Adrenal gland (tissue), 19 donors: ENCODE measurements around the gene TNFRSF19. TPM values are rescaled to one million over a fixed set of nuclear protein-coding genes. Genes with fewer than 3 reads are reported as not detected.
"Not testable (repeated sequence)": the region's sequence is repeated elsewhere in the genome, so short reads cannot be mapped to it uniquely, and the experiment has no call there.

ENCODE experiments used
- DNase-seq, 7 donors: peaks; one replicate each; pipeline ENCODE4 v3.0.0-alpha.2; 2019 to 2020
- H3K27ac ChIP-seq, 5 donors: fragments of 200-600 bp; sonication (generic) in 4 of 5; 1 replicate in 3 of 5; 2 replicates in 2 of 5; pipeline versions ENCODE4 v1.5.1 to v1.8.0; 2016 to 2020; ENCODE audit warnings: mild to moderate bottlenecking in 1 of 5
- H3K27me3 ChIP-seq: fragments of 200-600 bp; 2 replicates; pipeline ENCODE4 v1.8.0; 2021
- H3K36me3 ChIP-seq, 2 donors: fragments of 200-600 bp; replicated peaks in 1 of 2; 1 replicate in 1 of 2; 2 replicates in 1 of 2; pipeline versions ENCODE4 v1.5.1 to v1.8.0; 2018 to 2022
- H3K4me1 ChIP-seq, 2 donors: fragments of 200-600 bp; replicated peaks in 1 of 2; 1 replicate in 1 of 2; 2 replicates in 1 of 2; pipeline versions ENCODE4 v1.5.1 to v1.8.0; 2018 to 2021
- H3K4me3 ChIP-seq, 4 donors: fragments of 200-600 bp; sonication (generic) in 3 of 4; one replicate each; pipeline ENCODE4 v1.5.1; 2016 to 2018
- H3K9me3 ChIP-seq, 3 donors: fragments of 200-600 bp; sonication (generic) in 1 of 3; replicated peaks in 1 of 3; 1 replicate in 2 of 3; 2 replicates in 1 of 3; pipeline versions ENCODE4 v1.5.1 to v1.8.0; 2016 to 2021
- CTCF ChIP-seq, 6 experiments: fragments of 450-650 bp in 4 of 6; fragments of 200-600 bp in 2 of 6; sonication (generic) in 1 of 6; IDR thresholded peaks; 1 replicate in 5 of 6; 2 replicates in 1 of 6; pipeline versions ENCODE4 v1.5.1 to v1.8.0; 2016 to 2021; ENCODE audit warnings: antibody characterized with exemption in 6 of 6, mild to moderate bottlenecking in 2 of 6, moderate library complexity in 1 of 6
- POLR2A ChIP-seq, 2 donors: fragments of 450-650 bp; IDR thresholded peaks; one replicate each; pipeline ENCODE4 v1.6.1; 2017; ENCODE audit warnings: antibody characterized with exemption in 2 of 2, mild to moderate bottlenecking in 2 of 2, moderate library complexity in 1 of 2
- WGBS, 4 donors: extraction: QIAGEN DNeasy Blood & Tissue Kit in 2 of 4; methylation state at CpG; one replicate each; pipeline versions ENCODE4 v1.1.5 to v1.1.7; 2013 to 2017; 5-methylcytosine and 5-hydroxymethylcytosine counted together
- intact Hi-C, 2 donors: fragments of 100-400 bp; cut with DNase I; formaldehyde crosslinking; loops; one replicate each; pipeline versions ENCODE4 v1.14.1 to v1.15.0; 2022 to 2023
- long read RNA-seq, 10 donors: library from polyadenylated mRNA in 3 of 10; unstranded in 2 of 10; stranded (forward) in 1 of 10; transcript quantifications; one replicate each; pipeline ENCODE4 v2.0.0 and lab custom pipeline, GENCODE V29; 2021 to 2026
- polyA plus RNA-seq, 3 donors: library from polyadenylated mRNA; stranded (reverse); fragments of 200-250 nt in 2 of 3; fragments of 350-450 nt in 1 of 3; fragmentation: Illumina TruSeq in 1 of 3; extraction: RNeasy Lipid Tissue Mini Kit (QIAGEN cat#74804) in 1 of 3; gene quantifications; one replicate each; pipeline ENCODE4 v1.2.3, GENCODE V29; 2013 to 2014
- total RNA-seq, 9 donors: library from RNA; depleted of rRNA in 4 of 9; stranded (reverse); fragments of >200 nt in 4 of 9; fragments of 120-200 nt in 1 of 9; fragmentation: NEBNext Ultra II Directional in 1 of 9; extraction: Animal tissue kit (Norgen Biotek cat#: 25700) in 1 of 9; gene quantifications; one replicate each; pipeline versions ENCODE4 v1.1.0 to v1.2.4, GENCODE V29; 2013 to 2023
- donor health status: healthy with polysubstance abuse.
- donor health status: Bipolar disorder and iron deficiency.
- donor health status: DM: yes; HTN: yes; CAD: no.
- donor health status: DM: no; HTN: no; CAD: no.
- donor health status: DM: no; HTN: no; CAD: no.
- donor health status: DM: yes; HTN: yes; CAD: no.

The TNFRSF19 gene
- total RNA-seq (1 to 10 TPM in 8 of 9 donors, under 1 TPM in 1; 0.88 to 6.7 (median 3.4) TPM), polyA plus RNA-seq (1 to 10 TPM; 1.2 to 3.8 (median 2.0) TPM)
- long read RNA-seq, donor 1, result 0 reads
- long read RNA-seq, donor 2, result 0 reads
- long read RNA-seq, donor 3, result 0 reads
- long read RNA-seq, donor 4, full-length matches to known transcripts, result 1 of 1 reads
- long read RNA-seq, donor 4, partial matches to known transcripts, result 0 of 1 reads
- long read RNA-seq, donor 4, other reads (novel, unspliced or antisense), result 0 of 1 reads
- long read RNA-seq, donor 5, full-length matches to known transcripts, result 8 of 9 reads
- long read RNA-seq, donor 5, partial matches to known transcripts, result 0 of 9 reads
- long read RNA-seq, donor 5, other reads (novel, unspliced or antisense), result 1 of 9 reads
- long read RNA-seq, donor 6, result 0 reads
- long read RNA-seq, donor 7, result 0 reads
- long read RNA-seq, donor 8, partial matches to known transcripts, result 0 of 1 reads
- long read RNA-seq, donor 8, other reads (novel, unspliced or antisense), result 0 of 1 reads
- long read RNA-seq, donor 9, result 0 reads
- long read RNA-seq, donor 10, result 0 reads

GRCh38 chr13:23570099-23570920 lies at the start of gene TNFRSF19:
TSS of gene TNFRSF19 (plus strand) at chr13:23570412. CDS start at chr13:23590184, 19,772 bp downstream.
- Histone ChIP-seq H3K9me3 (no peaks in the 10 kb centered on the region), H3K4me3 (peak within 1 kb of the TSS in 1 of 4 donors; percentile 25), H3K27ac (peak within 1 kb of the TSS in 2 of 5 donors; percentile 13 to 29), H3K27me3 (peaks cover 16% of the 10 kb centered on the region), H3K4me1 (no peaks in the 10 kb centered on the region), H3K36me3 (no peaks in the 10 kb centered on the region)
- intact Hi-C loops, result no loop called here
- peak in 1 of 2 donors; percentile 14 for TF ChIP-seq POLR2A (IDR thresholded peaks at IDR 0.05)
- TF ChIP-seq CTCF (IDR thresholded peaks at IDR 0.05), result no peak
- 10 to 18% (median 15%) methylated on average over 10 of the region's 10 CpGs for WGBS, 4 donors
- DNase-seq, result peak; percentile 30 to 68 (median 51)

GRCh38 chr13:23529926-23530325 lies 40.3 kb upstream of the TNFRSF19 start:
- H3K4me3 ChIP-seq, H3K4me1 ChIP-seq, DNase-seq, H3K27me3 ChIP-seq, H3K36me3 ChIP-seq, H3K27ac ChIP-seq, intact Hi-C loops, H3K9me3 ChIP-seq: not testable (repeated sequence)
- WGBS, 4 donors, result 67 to 70% (median 68%) methylated on average over 3 of the region's 3 CpGs

DNA sequence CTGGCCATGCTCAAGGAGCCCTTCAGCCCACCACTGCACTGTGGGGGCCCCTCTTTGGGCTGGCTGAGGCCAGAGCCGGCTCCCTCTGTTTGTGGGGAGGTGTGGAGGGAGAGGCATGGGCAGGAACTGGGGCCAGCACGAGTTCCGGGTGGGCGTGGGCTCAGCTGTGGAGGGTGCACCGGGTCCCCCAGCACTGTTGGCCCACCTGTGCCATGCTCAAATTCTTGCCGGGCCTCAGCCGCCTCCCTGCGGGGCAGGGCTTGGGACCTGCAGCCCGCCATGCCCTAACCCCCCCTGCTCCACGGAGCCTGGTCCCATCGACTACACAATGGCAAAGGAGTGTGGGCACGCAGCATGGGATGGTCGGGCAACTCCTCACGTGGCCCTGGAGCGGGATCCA lies 38.8 kb upstream of the TNFRSF19 start:
- WGBS, 4 donors, result 80 to 95% (median 93%) methylated on average over 1 to 15 of the region's 15 CpGs

DNA sequence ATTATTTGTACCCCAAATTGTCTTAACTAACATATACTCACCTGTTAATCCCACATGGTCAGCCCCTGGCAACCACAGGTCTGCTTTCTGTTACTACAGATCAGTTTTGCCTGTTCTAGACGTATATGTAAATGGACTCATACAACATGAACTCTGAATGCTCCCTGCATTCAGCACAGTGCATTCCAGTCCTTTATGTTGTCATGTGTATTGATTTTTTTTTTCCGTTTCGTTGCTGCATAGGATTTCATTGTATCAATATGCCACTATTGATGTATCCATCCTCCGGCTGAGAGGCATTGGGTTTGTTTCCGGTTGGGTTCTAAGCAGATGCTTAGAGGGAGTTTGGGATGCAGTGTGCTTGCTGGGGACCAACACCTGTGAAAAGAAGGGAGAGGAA lies 36.1 kb upstream of the TNFRSF19 start:
- H3K4me3 ChIP-seq, result no peak overlapping the region
- intact Hi-C loops, result no loop called here
- WGBS, 4 donors, result 81 to 84% (median 82%) methylated on average over 5 of the region's 5 CpGs
- H3K9me3 ChIP-seq, result no peaks in the 10 kb centered on the region
- TF ChIP-seq CTCF (IDR thresholded peaks at IDR 0.05) (no peak), POLR2A (IDR thresholded peaks at IDR 0.05) (no peak)
- no peaks in the 10 kb centered on the region for H3K4me1 ChIP-seq
- H3K36me3 ChIP-seq, result no peaks in the 10 kb centered on the region
- no peak overlapping the region for H3K27ac ChIP-seq
- no peak for DNase-seq
- no peaks in the 10 kb centered on the region for H3K27me3 ChIP-seq

More for the DNA sequence above, 38.8 kb upstream of the TNFRSF19 start:
- intact Hi-C loops, result no loop called here
- H3K36me3 ChIP-seq, result no peaks in the 10 kb centered on the region
- TF ChIP-seq POLR2A (IDR thresholded peaks at IDR 0.05), result no peak
- TF ChIP-seq CTCF (IDR thresholded peaks at IDR 0.05), result no peak
- no peaks in the 10 kb centered on the region for H3K4me1 ChIP-seq
- no peak for DNase-seq
- H3K27ac ChIP-seq, result no peak overlapping the region
- H3K27me3 ChIP-seq, result no peaks in the 10 kb centered on the region
- no peak overlapping the region for H3K4me3 ChIP-seq
- H3K9me3 ChIP-seq, result no peaks in the 10 kb centered on the region
